Hindlimb muscle (tissue), 1 donor: Measurements from ENCODE around the gene AMBRA1. TPM values are rescaled to one million over a fixed set of nuclear protein-coding genes. Genes with fewer than 3 reads are reported as not detected.

ENCODE experiments used
- DNase-seq: peaks from one replicate; pipeline ENCODE4 v3.0.0-alpha.2; 2013
- polyA plus RNA-seq: library from polyadenylated mRNA; unstranded; fragments of 120-200 nt; gene quantifications from one replicate; pipeline ENCODE4 v1.2.1, GENCODE V29; 2013; ENCODE audit not compliant: insufficient read length

AMBRA1 gene
- polyA plus RNA-seq, 1 donor, result 15.1 TPM

DNA sequence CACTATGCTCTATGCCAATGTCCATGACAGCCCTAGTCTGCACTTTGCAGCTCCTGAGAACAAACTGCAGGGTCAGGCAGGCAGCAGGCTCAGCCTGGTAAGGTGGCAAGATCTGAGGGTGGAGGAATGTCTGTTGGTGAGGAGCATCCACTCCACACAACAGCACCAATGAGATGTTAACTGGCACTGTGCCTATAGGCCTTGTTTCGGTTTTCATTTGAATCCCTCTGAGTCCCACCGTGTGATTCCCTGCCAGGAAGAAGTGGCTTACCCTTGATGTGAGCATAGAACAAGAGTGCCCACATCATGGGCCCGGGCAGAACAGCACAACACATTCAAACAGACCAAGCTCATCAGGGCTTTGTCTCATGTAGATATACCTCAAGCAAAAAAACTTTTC is 158.1 kb downstream of the AMBRA1 start:
- DNase-seq, result no peak

DNA sequence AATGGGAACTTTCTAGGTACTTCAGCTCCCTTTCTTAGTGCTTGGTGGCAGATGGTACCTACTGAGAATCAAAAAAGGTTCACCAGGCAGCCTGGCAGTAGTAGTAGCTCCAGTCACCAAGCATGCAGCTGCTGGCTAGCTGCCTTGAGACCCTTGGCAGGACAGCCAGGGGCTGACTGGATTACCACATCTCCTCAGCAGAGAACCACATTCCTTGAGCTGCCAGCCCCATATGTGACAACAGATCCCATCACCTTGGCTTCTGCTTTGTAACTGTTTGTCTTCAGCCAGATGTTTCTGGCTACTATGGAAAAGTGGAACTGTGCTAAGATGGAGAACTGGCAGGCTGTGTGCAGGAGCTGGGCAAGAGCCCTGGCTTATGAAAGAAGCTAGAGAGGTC is 162.6 kb downstream of the AMBRA1 start:
- DNase-seq, result no peak

DNA sequence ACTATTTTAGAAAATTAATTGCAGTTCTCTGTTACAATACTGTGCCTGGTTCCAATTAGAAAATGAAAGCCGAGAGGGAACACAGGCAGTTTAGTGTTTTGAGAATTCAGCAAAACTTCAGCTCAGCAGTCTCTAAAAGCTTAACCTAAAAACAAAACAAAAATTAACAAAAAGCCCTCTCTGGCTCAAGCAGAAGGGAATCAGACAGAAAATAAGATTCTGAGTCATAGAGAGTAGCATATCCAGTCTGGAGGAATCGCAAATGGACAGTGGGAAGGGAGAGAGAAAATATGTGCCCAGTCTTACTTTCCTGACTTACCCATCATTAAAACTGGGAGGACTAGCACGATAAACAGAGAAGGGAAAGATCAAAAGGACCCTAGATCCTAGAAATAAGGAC is 164.1 kb downstream of the AMBRA1 start:
- no peak for DNase-seq

DNA sequence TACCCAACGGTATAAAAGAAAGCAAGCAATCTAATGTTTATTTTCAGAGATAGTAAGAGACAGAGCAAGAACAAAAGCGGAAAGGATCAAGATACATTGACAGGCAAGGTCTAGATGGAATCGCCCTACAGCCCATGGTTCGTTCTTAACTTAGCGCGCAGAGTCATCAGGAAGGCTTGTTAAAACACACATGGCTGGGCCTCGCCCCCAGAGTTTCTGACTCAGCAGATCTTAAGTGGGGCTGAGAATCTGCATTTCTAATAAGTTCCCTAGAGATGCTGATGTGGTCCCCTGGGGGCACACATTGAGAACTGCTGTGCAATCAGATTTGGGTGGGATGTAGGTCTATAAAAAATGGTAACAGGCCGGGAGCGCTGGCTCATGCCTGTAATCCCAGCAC is 166.5 kb downstream of the AMBRA1 start:
- no peak for DNase-seq

DNA sequence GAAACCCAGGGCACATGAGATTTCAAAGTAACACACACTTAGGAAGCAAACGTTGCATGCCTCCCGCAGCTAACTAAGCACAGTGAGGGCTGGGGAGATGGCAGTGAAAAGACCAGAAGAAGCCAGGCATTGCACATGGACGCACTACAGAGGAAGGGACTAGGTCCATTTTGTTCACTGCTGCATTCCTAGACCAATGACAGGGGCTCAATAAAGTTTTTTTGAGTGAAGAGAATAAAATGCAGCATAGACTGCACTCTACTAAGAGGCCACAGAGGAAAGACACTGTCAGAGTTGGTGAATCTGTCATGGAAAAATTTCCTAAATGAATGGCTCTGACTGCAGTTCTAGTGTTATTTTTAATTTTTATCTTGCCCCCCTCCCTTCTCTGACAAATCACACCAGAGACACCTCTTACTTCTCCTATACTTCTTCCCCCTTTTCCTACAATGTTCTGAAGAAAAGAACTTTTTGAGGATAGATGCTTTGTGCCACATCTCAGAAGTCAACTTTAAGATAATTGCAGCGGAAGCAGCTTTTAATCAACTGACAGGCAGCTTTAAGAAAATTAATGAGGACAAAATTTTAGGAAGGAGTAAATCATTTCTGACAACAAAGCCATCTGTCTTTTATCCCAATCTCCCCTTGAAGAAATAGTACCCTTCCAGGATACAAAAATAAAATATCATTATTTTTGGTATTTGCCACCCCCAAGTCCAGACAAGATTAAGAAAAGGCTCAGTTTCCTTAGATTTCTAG is 167.4 kb downstream of the AMBRA1 start:
- no peak for DNase-seq

DNA sequence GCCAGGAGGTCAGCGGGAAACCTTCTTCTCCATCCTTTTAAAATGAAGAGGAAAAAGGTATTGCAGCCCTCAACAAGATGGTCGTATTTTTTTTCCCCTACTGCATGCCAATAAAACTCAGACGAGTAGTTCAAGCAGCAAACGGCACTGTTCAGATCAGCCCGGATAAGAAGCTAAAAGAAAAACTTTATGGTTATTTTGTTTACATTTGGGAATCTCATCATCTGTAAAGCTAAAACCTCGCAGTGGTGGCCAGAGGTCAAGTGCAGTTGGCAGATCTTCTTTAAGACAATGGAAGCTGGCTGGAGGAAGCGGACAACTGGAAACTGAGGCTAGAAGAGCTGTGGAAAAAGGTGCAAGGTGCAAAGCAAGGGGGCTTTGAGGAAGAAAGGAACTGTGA is 171.2 kb downstream of the AMBRA1 start:
- no peak for DNase-seq

DNA sequence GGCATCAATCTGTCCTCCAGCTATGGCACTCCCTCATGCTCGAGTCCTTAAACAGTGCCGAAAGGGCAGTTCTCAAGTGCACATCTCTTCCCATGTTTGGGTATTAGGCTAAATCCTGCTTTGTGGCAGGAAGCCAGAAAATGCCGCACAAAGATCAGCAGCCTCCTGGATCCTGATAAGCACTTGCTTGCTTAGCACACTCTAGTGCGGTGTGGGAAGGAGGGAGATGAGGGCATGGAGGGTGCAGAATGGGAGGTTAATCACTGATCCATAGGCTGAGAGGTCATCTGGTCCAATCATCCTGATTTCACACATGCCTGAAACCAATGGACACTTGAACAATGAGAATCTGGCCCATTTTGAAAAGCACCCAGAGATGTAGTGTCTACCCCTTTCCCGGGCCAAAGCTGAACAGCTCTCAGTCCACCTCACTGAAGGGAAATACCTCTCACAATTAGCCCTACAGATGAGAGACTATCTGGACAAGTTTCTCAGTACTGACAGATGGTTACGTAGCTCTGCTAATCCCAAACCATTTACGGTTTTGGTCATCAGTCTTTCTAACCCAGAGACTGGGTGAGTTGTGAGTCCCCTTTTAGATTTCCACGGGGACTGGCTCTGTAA is 172.5 kb downstream of the AMBRA1 start:
- no peak for DNase-seq

DNA sequence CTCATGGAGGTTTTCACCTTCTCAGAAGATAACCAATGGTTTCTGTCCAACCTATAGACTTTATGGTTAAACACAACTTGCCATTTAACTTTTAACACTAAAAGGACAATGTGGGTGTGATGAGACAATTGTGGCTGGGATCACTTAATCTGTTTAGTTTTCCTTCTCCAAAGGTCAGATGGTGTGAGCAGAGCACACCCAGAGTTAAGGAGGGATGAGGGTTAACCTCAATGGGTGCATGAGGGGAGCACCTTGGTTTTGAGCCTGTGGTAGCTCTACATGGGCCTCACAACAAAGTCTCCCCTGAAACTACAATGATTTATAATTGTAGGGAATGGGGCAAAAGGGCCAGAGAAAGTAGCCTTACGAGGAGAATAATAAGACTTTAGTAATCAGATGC is 173.3 kb downstream of the AMBRA1 start:
- no peak for DNase-seq

DNA sequence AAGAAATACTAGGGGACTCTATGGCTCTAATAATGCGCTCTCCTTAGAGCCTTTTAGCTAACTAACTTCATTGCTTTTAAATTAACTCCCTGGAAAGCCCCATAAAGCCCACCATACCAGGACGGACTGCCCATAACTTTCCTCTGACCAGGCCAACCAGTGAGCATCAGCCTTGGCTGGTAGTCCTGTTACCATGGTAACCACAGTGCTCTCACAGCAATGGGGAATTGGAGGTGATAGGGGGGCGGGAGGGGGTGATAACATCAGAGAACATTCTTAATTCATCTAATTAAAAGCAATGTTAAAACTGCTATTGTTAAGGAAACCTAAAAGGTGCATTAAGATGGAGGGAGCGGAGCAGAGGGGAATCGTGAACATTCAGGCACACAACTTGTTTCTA is 175.1 kb downstream of the AMBRA1 start:
- no peak for DNase-seq

DNA sequence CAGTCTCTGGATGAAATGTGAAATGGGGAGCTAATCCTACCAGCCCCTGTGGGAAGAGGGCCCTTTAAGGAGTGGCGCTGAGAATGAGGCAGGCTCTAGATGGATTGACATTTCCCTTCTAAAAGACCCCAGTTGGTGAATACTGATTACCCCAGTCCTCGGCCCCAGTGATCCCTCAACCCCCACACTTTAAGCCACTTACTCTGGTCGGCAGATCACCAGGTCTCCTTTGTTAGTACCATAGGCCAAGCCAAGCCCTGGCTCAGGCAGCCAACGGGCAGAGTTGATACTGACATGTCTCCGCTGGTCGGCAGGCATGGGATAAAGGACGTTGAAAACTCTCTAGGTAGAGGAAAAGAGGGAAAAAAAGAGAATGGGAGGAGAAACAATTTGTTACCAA is 176.1 kb downstream of the AMBRA1 start:
- no peak for DNase-seq

DNA sequence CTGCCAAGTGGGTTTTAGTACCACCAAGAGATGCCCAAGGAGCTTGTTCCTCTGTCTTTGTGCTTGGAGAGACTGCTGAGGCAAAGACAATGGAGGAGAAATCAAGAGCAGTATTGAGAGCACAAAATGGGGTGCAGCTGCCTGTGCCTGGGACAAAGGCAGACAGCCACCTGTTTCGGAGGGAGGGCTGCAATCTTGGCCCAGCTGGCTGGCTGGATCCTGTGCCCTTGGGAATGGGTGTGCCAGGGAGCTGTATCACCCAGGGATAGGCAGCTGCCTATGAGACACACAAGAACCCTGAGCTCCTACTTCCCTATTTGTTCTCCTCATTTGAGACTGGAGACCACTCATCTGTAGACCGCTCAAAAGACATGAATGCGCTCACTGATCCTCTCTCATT is 178.9 kb downstream of the AMBRA1 start:
- DNase-seq, result no peak

DNA sequence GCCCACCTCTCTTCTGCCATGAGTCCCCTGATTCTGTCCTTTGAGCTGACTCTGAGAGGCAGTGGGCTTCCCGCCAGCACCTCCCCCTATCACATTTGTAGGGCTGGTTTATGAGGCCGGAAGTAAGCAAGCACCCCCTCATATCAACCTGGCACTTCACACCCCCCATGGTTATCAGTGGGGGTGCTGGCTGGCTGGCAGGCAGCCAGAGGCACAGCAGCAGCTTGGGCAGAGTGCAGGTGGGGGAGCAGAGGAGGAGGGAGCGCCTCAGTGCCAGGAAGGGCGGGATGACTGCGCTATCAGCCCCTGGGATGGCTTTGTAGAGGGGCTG is 179.4 kb downstream of the AMBRA1 start:
- DNase-seq, result no peak

DNA sequence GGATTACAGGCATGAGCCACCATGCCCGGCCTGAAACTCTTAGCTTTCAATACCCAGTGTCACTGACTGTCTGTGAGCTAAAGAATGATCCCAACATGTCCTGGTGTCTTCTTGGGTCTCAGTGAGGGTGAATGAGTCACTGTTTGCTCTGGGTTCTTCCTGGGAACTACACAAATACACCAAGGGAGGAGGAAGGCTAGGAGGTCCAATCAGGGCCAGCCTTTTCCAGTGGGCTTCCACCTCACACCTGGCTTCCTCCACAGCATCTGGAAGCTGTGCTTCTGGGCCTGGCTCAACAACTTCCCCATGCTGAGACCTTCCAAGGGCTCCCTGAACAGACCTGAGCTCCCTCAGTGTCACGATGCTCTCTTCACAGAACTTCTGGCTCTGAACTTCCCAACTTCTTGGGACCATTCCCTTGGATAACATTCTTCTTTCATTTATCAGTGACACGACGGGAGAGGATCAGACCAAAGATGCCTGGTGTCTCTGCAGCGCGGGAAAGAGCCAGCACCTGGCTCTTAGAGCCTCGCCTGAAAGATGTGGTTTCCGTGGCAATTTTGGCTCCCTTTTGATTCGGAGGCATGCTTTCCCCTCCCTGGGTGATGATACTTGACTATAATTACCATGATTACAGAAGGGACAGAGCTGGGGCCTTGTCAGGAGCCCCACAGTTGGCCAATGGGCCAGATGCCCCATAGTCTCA is 179.9 kb downstream of the AMBRA1 start:
- no peak for DNase-seq

DNA sequence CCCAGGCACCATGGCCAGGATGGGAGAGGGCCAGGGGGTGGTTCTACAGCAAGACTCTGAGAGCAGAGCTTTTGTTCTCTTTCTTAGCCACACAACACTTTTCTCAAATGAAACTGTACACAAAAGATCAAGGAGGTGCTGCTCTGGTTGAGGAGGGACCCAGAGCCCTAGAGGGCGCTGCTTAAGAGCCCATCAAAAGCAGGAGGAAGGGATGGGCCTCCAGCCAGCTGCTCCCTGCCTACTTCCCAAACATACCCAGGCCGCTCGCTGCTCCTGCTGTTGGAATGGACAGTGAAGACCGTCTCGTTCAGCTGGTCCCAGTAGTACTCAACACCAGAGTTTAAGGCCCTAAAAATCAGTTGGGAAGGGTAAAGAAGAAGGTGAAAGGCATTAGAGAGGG is 183.8 kb downstream of the AMBRA1 start:
- DNase-seq, result no peak

DNA sequence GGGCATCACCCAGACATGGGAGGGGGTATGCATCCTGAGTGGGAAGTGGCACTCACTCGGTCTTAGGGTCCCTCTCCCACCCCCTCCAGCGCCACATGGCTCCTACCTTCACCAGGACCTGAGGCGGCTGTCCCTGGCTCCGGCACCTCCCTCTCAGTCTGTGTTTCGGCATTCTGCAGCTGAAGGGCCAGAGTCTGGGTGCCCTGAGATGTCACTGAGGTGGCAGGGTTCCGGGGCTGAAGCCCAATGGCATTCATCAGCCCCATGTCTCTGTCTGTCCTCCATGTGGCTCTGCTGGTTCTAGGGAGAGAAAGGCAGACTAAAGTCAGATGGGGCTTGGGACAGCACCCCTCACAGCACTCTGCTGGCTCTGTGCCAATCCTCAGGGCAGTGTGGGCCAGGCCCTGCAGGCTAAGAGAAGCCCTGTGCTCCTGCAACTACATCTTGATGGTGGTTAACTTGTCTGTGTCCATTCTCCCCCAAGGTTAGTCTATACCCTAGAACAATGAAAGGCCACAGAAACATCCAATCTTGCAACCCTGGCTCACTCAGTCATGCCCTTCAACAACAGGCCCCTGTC is 185.3 kb downstream of the AMBRA1 start:
- no peak for DNase-seq

DNA sequence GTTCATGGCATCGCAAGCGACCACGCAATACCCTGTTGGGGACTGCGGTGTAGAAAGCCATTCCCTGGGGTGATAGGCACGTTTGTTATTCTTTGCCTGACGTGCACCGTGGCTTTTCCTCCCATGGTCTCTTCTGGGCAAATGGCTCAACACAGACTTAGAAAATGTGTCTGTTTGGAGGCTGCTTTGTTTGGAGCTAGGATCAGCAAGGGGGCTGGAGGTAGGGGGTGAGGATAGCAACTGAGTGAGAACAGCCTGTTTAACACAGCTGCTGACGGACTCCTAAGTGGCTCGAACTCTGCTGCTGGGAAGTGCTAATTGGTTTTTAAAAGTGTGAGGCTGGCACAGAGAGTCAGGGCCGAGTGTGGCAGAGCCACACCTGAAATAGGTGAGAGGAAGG is 186.2 kb downstream of the AMBRA1 start:
- no peak for DNase-seq

DNA sequence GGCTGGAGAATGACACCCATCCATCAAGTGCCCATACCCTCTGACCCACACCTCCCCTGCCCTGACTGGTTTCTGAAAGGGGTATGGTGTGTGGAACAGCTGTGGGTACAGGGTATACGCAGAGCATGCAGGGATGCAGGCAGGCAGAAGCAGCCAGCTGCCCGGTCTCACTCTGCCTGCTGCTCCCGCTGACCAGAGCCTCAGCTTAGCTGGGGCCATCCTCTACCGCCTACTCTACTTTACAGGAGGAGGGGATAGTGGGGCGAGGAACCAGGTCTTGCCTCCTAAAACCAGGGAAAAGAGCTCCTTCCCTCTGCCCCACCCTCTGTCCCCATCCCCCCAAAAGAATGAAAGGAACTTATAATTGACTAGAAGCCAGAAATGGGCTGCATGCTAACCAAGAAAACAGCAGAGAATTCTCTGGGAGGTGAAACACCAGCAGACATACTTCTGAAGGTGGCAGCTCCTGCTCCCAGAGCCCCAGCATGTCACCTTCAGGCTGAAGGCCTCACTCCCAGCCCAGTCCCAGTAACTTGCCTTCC is 189.3 kb downstream of the AMBRA1 start:
- DNase-seq, result no peak

DNA sequence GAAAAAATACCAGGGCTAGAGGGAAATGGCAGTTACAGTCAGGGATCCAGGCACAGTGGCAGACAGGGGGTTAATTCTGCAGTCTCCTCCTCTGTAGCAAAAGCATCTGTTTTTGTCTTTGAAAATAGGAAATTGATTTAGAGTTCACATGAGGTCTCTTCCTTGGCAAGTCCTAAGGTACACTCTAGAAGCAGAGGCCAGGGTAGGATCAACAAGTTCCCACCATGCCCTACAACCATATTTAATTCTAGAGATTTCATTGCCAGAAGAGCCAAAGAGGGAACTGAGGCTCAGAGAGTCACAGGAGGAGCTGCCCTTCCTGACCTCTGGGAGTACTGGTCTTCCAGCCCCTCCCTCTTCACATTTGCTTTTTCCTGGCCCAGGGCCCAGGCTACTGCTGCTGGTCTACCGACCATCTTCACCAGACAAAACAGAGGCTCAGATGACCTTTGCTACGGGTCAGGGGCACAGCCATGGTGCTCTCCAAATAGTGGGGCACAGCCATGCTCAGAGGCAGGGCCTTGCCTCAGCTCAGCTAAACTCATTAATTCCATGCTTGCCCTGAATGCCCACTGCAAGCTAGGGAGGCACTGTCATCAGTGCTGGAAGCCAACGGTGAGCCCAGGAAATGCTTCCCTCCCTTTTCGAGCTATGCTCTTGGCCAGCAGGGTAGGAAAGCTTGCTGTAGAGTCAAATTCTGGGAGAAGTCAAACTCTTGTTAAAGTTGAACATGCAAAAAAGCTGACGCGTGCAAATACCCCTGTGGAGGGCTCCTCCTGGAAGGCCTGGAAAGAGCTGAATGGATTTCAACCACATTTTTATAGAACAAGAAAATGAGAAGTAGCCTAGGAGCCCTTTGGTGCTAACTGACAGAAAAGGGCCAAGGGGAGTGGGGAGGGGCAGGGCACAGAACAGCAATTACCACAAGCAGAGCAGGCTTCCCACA is 190.6 kb downstream of the AMBRA1 start:
- DNase-seq, result no peak

DNA sequence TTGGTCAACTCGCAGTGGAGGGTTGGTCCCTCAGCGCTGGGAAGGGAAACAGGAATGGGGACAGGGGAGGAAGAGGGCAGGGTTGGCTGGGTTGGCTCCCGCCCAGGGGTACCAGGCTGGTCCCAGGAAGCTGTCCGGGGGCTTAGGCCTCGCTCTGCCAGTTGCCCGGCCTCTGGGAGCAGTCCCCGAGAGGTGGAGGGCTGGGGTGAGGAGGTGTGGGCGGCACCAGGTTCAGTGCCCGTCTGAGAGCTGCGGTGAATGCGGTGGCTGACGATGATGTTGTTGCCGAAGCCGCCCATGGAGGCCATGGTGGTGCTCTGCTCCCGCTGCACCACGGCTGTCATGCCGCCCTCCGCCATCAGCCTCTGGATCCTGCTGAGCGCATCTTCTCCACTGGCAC is 196.3 kb downstream of the AMBRA1 start:
- DNase-seq, result no peak

DNA sequence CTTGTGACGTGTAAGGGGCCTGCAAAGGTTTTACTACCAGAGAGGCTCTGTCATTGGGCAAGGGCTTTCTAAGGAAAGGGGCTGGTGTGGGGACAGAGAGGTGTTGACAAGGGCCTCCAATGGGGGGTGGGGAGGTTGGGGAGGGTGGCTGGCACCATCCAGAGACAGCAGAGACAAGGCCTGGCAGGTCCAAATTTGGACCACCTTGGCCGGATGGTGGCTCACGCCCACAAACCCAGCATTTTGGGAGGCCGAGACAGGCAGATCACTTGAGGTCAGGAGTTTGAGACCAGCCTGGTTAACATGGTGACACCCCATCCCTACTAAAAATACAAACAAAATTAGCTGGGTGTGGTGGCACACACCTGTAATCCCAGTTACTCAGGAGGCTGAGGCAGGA is 200.1 kb downstream of the AMBRA1 start:
- no peak for DNase-seq

DNA sequence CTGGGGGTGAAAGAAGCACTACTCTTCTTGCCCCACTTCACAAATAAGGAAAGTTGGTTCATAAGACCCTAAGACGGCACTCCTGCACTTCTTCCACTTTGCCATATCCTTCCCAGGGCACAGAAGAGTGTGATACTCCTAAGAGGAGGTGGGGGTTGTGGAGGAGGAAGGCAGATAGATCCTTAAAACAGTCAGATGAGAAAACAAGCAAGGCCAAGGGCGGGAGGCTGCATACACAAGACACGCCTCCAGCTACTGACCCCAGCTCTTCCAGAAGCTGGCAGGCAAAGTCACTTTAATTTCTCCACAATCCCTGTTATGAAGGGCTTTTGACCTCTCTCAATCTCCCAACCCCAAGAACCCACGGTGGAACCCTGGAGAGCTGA is 200.6 kb downstream of the AMBRA1 start:
- DNase-seq, result no peak
